Peyer's patch (tissue), 4 donors: ENCODE results near the gene BCL2L1. TPM values are rescaled to one million over a fixed set of nuclear protein-coding genes. Genes with fewer than 3 reads are reported as not detected.

Source experiments
- DNase-seq, 3 donors: peaks; one replicate each; pipeline ENCODE4 v3.0.0-alpha.2; 2017 to 2019
- H3K27ac ChIP-seq, 4 donors: fragments of 200-600 bp; sonication (generic); one replicate each; pipeline ENCODE4 v1.5.1; 2016 to 2019
- H3K27me3 ChIP-seq, 2 donors: fragments of 200-600 bp; sonication (generic); one replicate each; pipeline ENCODE4 v1.5.1; 2019
- H3K36me3 ChIP-seq, 3 donors: fragments of 200-600 bp; sonication (generic); one replicate each; pipeline ENCODE4 v1.5.1; 2016 to 2019
- H3K4me1 ChIP-seq, 4 donors: fragments of 200-600 bp; sonication (generic); one replicate each; pipeline ENCODE4 v1.5.1; 2016 to 2019
- H3K4me3 ChIP-seq, 4 donors: fragments of 200-600 bp; sonication (generic); 1 replicate in 3 of 4; 2 replicates in 1 of 4; pipeline ENCODE4 v1.5.1; 2016 to 2019; ENCODE audit warnings: mild to moderate bottlenecking in 1 of 4
- H3K9me3 ChIP-seq, 4 donors: fragments of 200-600 bp; sonication (generic); one replicate each; pipeline ENCODE4 v1.5.1; 2016 to 2019; ENCODE audit warnings: mild to moderate bottlenecking in 1 of 4
- POLR2A ChIP-seq, 2 donors: fragments of 450-650 bp; IDR thresholded peaks; one replicate each; pipeline ENCODE4 v1.5.1; 2017; ENCODE audit warnings: antibody characterized with exemption in 2 of 2, mild to moderate bottlenecking in 2 of 2, moderate library complexity in 2 of 2
- total RNA-seq, 4 donors: library from RNA; depleted of rRNA; stranded (reverse); fragments of >200 nt; gene quantifications; one replicate each; pipeline ENCODE4 v1.1.0, GENCODE V29; 2016
- TF ChIP-seq, protein P1 (sequence below), 6 experiments: fragments of 450-650 bp in 4 of 6; fragments of 200-600 bp in 2 of 6; sonication (generic) in 1 of 6; IDR thresholded peaks; one replicate each; pipeline ENCODE4 v1.5.1; 2017 to 2019; ENCODE audit warnings: antibody characterized with exemption in 6 of 6, mild to moderate bottlenecking in 3 of 6, moderate library complexity in 1 of 6

Gene BCL2L1
- total RNA-seq, 4 donors from 2014 or later, result 85.0 to 185 (median 144) TPM

DNA sequence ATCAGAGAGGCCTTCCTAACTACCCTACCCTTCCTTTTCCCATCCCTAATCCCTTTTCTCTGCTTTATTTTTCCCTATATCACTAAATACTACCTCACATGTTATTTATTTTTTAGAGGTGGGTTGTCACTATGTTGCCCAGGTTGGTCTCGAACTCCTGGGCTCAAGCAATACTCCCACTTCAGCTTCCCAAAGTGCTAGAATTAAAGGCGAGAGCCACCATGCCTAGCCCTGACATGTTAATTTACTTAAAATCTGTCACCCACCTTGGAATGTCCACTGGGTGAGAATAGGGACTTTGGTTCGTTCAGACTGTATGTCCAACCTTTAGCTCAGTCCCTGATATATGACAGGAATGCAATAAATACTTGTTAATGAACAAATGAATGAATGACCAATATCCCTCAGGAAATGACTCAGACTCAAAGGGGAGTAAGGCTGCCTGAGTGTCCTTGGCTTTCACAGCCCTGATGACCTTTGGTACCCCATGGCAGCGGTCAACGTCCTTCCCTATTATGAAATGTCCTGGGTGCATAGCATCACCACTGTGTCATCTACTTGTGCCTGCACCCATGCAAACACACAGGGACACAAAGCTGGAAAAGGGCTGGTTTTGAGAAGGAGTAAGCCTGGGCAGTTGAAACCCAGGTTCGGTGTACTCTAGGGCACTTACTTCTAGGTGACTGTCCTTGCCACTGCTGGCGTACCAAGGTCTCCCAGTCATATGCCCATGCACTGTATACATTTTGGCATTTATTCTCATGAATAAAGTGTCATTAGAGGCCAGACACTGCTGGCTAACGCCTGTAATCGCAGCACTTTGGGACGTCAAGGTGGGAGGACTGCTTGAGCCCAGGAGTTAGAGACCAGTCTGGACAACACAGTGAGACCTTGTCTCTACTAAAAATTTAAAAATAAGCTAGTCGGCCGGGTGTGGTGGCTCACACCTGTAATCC lies 26.5 kb downstream of the BCL2L1 start:
- Histone ChIP-seq H3K27ac (peak overlapping the region in 3 of 4 donors; percentile 62 to 90 (median 87)), H3K36me3 (peaks cover 0 to 15% (median 0%) of the 10 kb centered on the region in 3 donors), H3K27me3 (no peaks in the 10 kb centered on the region), H3K9me3 (no peaks in the 10 kb centered on the region), H3K4me1 (peaks cover 0 to 60% (median 17%) of the 10 kb centered on the region in 4 donors), H3K4me3 (no peak overlapping the region)
- DNase-seq, result peak in 2 of 3 donors; percentile 77 to 84
- TF ChIP-seq, protein P1, sequence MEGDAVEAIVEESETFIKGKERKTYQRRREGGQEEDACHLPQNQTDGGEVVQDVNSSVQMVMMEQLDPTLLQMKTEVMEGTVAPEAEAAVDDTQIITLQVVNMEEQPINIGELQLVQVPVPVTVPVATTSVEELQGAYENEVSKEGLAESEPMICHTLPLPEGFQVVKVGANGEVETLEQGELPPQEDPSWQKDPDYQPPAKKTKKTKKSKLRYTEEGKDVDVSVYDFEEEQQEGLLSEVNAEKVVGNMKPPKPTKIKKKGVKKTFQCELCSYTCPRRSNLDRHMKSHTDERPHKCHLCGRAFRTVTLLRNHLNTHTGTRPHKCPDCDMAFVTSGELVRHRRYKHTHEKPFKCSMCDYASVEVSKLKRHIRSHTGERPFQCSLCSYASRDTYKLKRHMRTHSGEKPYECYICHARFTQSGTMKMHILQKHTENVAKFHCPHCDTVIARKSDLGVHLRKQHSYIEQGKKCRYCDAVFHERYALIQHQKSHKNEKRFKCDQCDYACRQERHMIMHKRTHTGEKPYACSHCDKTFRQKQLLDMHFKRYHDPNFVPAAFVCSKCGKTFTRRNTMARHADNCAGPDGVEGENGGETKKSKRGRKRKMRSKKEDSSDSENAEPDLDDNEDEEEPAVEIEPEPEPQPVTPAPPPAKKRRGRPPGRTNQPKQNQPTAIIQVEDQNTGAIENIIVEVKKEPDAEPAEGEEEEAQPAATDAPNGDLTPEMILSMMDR (IDR thresholded peaks at IDR 0.05), result peak in 2 of 6 experiments; percentile 6 to 14
- peak in 1 of 2 donors; percentile 35 for TF ChIP-seq POLR2A (IDR thresholded peaks at IDR 0.05)

DNA sequence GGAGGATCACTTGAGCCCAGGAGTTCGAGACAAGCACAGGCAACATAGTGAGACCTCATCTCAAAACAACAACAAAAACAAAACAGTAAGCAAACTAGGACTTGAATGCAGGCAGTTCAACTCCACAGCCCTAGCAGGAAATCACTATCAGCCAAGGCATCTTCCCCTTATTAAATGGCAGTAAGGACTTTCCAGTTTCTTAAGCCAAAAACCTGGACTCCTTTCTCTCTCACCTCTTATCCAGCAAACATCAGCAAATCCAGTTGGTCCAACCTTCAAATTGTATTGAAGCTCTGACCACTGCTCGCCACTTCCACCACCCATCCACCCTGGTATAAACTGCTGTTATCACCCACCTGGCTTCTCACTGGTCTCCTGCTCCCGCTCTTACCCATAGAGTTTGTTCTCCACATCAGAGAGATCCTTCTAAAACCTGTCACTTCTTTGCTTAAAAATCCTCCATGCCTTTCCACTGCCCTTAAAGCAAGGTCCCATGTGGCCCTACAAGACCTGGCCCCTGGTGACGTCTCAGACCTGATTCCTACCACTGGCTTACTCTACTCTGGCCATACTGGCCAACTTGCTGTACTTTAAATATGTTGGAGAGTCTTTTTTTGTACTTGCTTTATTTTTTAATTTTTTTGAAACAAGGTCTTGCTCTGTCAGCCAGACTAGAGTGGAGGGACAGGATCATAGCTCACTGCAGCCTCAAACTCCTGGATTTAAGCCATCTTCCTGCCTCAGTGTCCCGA lies 27.6 kb downstream of the BCL2L1 start:
- H3K27me3 ChIP-seq, result no peaks in the 10 kb centered on the region
- peak overlapping the region in 3 of 4 donors; percentile 57 to 90 (median 87) for H3K27ac ChIP-seq
- no peak for TF ChIP-seq POLR2A (IDR thresholded peaks at IDR 0.05)
- TF ChIP-seq, protein P1 (IDR thresholded peaks at IDR 0.05), result no peak
- H3K4me3 ChIP-seq, result no peak overlapping the region
- peaks cover 0 to 55% (median 17%) of the 10 kb centered on the region in 4 donors for H3K4me1 ChIP-seq
- DNase-seq, result no peak
- no peaks in the 10 kb centered on the region for H3K9me3 ChIP-seq
- H3K36me3 ChIP-seq, result peaks cover 0 to 17% (median 0%) of the 10 kb centered on the region in 3 donors

DNA sequence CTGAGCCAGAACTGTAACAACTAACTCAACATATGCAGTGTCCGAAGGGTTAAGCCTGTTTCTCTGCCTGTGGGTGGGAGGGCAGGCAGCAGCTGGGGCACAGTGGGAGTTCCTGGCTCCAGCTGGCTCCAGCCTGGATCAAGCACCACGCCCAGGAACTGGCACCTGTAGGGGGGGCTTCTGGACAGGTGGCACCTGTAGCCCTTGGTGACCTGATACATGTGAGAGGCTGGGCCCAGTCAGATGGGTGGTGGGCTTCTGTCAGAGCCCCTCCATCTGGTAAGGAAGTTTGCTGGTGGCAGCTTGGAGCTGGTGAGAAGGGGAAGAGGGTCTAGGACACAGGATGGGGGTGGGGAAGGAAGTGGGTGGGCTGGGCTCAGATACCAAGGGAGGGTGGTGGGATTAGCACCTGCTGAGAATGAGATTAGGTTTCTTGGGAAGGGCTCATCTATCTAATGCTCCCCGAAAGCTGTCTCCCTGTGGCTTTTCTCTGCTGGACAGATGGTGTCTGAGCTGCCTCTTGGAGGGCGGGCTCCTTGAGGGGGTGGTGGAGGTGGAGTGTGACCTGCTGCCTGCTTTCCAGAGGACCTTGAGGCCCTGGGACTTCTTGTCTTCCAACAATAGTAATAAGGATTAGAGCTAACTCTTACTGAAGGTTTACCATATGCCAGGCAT lies 28.5 kb downstream of the BCL2L1 start:
- TF ChIP-seq, protein P1 (IDR thresholded peaks at IDR 0.05), result no peak
- no peak for TF ChIP-seq POLR2A (IDR thresholded peaks at IDR 0.05)
- Histone ChIP-seq H3K27me3 (no peaks in the 10 kb centered on the region), H3K4me1 (peaks cover 0 to 47% (median 12%) of the 10 kb centered on the region in 4 donors)

DNA sequence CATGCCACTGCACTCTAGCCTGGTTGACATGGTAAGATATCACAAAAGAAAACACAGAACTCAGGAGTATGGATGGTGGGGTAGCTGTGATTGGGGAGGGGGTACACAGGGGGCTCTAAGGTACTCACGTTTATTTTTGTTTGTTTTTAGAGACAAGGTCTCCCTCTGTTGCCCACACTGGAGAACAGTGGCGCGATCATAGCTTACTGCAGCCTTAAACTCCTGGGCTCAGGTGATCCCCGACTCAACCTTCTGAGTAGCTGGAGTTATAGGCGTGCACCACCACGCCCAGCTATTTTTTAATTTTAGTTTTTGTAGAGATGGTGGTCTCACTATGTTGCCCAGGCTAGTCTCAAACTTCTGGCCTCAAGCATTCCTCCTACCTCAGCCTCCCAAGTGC lies 29.3 kb downstream of the BCL2L1 start:
- Histone ChIP-seq H3K9me3 (no peaks in the 10 kb centered on the region), H3K36me3 (peaks cover 0 to 19% (median 0%) of the 10 kb centered on the region in 3 donors), H3K27ac (no peak overlapping the region), H3K4me3 (no peak overlapping the region), H3K27me3 (no peaks in the 10 kb centered on the region), H3K4me1 (peaks cover 0 to 40% (median 5%) of the 10 kb centered on the region in 4 donors)
- TF ChIP-seq POLR2A (IDR thresholded peaks at IDR 0.05), result no peak
- TF ChIP-seq, protein P1 (IDR thresholded peaks at IDR 0.05), result no peak
- DNase-seq, result no peak

More for the DNA sequence above, 28.5 kb downstream of the BCL2L1 start:
- Histone ChIP-seq H3K4me3 (no peak overlapping the region), H3K36me3 (peaks cover 0 to 19% (median 0%) of the 10 kb centered on the region in 3 donors), H3K27ac (peak overlapping the region in 2 of 4 donors; percentile 16 to 90), H3K9me3 (no peaks in the 10 kb centered on the region)
- DNase-seq, result no peak
